Body of pancreas (tissue), 4 donors: Measurements from ENCODE around the gene IRF2BP1. TPM values are rescaled to one million over a fixed set of nuclear protein-coding genes. Genes with fewer than 3 reads are reported as not detected.

Experiments
- ATAC-seq: fragments of 150-250 bp; one replicate; pipeline ENCODE4 v1.9.1; 2016
- DNase-seq, 4 donors: peaks; one replicate each; pipeline ENCODE4 v3.0.0-alpha.2; 2019
- H3K27ac ChIP-seq, 4 donors: fragments of 200-600 bp; sonication (generic); 1 replicate in 3 of 4; 2 replicates in 1 of 4; pipeline versions ENCODE4 v1.5.1 to v1.6.1; 2016 to 2019; ENCODE audit warnings: mild to moderate bottlenecking in 1 of 4, mixed read lengths in 1 of 4, moderate library complexity in 1 of 4
- H3K27me3 ChIP-seq, 2 donors: fragments of 200-600 bp; sonication (generic); one replicate each; pipeline ENCODE4 v1.6.0; 2016; ENCODE audit warnings: mild to moderate bottlenecking in 1 of 2
- H3K36me3 ChIP-seq, 2 donors: fragments of 200-600 bp; sonication (generic); replicated peaks in 1 of 2; 2 replicates each; pipeline ENCODE4 v1.5.1; 2016; ENCODE audit warnings: low read depth in 2 of 2; ENCODE audit not compliant: insufficient read depth in 1 of 2
- H3K4me1 ChIP-seq: fragments of 200-600 bp; sonication (generic); one replicate; pipeline ENCODE4 v1.6.0; 2016
- H3K4me3 ChIP-seq, 2 donors: fragments of 200-600 bp; sonication (generic); 1 replicate in 1 of 2; 2 replicates in 1 of 2; pipeline ENCODE4 v1.5.1; 2016 to 2019
- H3K9me3 ChIP-seq, 3 donors: fragments of 200-600 bp; sonication (generic); 1 replicate in 2 of 3; 2 replicates in 1 of 3; pipeline ENCODE4 v1.5.1; 2016
- POLR2A ChIP-seq, 3 donors: fragments of 450-650 bp; IDR thresholded peaks; one replicate each; pipeline ENCODE4 v1.6.1; 2016; ENCODE audit warnings: antibody characterized with exemption in 3 of 3, mild to moderate bottlenecking in 2 of 3
- WGBS, 2 donors: methylation state at CpG; one replicate each; pipeline ENCODE4 v1.1.5; 2017; 5-methylcytosine and 5-hydroxymethylcytosine counted together
- intact Hi-C: fragments of 100-400 bp; cut with DNase I; formaldehyde crosslinking; loops from one replicate; pipeline ENCODE4 v1.15.1; 2023
- total RNA-seq, 2 donors: library from RNA; depleted of rRNA; stranded (reverse); fragments of >200 nt; gene quantifications; one replicate each; pipeline ENCODE4 v1.1.0, GENCODE V29; 2016
- TF ChIP-seq, protein P1 (sequence below), 7 experiments: fragments of 450-650 bp in 4 of 7; fragments of 200-600 bp in 3 of 7; sonication (generic) in 3 of 7; IDR thresholded peaks; one replicate each; pipeline ENCODE4 v1.5.1; 2016 to 2019; ENCODE audit warnings: antibody characterized with exemption in 7 of 7

The IRF2BP1 gene
- total RNA-seq, 2 donors from 2014 or later = 24.1 to 25.1 TPM

DNA sequence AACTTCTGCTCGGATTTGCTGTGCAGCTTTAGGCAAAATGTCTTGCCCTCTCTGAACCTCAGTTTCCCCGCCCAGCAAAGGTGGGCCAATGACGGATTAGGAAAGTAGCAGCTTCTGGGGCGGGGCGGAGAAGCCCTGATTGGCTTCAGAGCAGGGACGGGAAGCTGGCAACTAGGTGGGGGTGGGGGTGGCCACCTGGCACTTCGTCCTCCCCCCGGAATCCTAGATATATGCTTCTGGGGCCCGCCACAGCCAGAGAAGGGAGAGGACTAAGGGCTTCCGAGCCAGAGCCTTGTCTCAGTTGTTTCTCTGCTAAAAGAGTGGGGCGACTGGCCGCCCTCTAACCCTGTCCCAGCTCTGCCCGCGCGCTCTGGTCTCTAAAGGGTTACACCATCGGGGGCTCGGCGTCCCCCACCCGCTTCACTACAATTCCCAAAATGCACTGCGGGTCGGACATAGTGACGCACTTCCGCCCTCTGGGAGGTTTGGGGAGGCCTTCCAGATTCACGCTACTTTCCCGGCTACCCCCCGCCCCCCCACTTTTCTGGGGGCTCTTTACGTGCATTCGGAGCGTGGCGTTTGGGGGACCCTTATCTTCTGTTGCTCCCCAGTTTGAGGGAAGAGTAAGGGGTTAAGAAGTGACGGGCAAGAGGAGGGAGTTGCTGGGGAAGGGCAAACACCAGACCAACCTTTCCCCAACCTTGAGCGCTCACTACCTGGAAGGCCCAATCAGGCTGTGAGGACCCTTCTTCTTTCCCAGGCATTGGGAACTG lies 672 bp upstream of the IRF2BP1 start:
- WGBS, 2 donors = 1% methylated on average over 17 to 32 of the region's 32 CpGs
- DNase-seq (peak; percentile 91 to 94 (median 92)), ATAC-seq (peak; percentile 57)
- Histone ChIP-seq H3K4me1 (peaks cover 42% of the 10 kb centered on the region), H3K36me3 (no peaks in the 10 kb centered on the region), H3K4me3 (peak overlapping the region; percentile 2 to 49), H3K27me3 (no peaks in the 10 kb centered on the region), H3K27ac (peak overlapping the region; percentile 83 to 96 (median 90)), H3K9me3 (no peaks in the 10 kb centered on the region)
- TF ChIP-seq POLR2A (IDR thresholded peaks at IDR 0.05) = peak; percentile 28 to 81 (median 58)
- TF ChIP-seq, protein P1, sequence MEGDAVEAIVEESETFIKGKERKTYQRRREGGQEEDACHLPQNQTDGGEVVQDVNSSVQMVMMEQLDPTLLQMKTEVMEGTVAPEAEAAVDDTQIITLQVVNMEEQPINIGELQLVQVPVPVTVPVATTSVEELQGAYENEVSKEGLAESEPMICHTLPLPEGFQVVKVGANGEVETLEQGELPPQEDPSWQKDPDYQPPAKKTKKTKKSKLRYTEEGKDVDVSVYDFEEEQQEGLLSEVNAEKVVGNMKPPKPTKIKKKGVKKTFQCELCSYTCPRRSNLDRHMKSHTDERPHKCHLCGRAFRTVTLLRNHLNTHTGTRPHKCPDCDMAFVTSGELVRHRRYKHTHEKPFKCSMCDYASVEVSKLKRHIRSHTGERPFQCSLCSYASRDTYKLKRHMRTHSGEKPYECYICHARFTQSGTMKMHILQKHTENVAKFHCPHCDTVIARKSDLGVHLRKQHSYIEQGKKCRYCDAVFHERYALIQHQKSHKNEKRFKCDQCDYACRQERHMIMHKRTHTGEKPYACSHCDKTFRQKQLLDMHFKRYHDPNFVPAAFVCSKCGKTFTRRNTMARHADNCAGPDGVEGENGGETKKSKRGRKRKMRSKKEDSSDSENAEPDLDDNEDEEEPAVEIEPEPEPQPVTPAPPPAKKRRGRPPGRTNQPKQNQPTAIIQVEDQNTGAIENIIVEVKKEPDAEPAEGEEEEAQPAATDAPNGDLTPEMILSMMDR (IDR thresholded peaks at IDR 0.05) = no peak
- intact Hi-C loops = no loop called here

DNA sequence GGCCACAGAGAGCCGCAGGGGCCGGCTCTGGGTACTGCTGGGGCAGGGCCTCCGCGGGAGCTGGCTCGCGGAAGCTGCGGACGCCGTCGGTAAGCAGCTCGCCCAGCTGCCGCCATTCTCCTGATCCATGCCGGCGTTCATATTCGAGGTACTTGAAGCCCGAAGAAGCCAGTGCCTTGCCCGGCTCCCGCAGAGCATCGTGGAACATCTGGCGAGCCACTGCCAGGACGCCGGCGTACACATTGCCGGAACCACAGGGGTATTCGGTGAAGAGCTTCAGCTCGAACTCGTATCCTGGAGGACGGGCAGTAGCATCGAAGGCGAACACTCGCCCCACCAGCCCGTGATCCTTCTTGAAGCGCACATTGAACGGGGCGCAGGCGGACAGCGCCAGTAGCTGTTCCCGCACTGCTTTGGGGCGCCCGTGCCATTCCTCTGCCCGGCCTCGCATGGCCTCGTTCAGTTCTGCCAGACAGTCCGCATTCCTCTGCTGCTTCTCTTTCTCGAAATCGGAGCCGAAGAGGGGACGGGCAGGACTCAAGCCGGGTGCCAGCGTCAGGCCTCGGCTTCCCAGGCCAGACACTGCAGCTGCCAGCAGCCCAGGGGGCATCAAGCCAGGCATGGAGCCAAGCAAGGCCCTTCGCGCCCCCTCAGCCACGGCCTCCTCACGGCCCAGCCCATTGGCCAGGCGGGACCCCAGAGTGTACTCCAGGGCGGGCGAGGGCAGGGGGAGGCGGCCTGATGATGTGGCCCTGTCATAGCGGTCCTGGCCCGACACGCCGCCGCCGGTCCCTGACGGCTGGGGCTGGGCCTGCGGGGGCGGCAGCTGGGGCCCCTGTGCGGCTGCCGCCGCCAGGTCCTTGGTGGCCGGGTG lies 1.0 kb downstream of the IRF2BP1 start:
- DNase-seq = peak in 2 of 4 donors; percentile 34 to 40
- peaks cover 59% of the 10 kb centered on the region for H3K4me1 ChIP-seq
- TF ChIP-seq, protein P1 (IDR thresholded peaks at IDR 0.05) = no peak
- TF ChIP-seq POLR2A (IDR thresholded peaks at IDR 0.05) = no peak
- 28 to 52% methylated on average over 9 to 69 of the region's 72 CpGs for WGBS, 2 donors
- H3K9me3 ChIP-seq = no peaks in the 10 kb centered on the region
- H3K4me3 ChIP-seq = peak overlapping the region; percentile 7 to 49
- no peaks in the 10 kb centered on the region for H3K27me3 ChIP-seq
- no peaks in the 10 kb centered on the region for H3K36me3 ChIP-seq
- peak overlapping the region; percentile 83 to 96 (median 90) for H3K27ac ChIP-seq
- intact Hi-C loops = no loop called here
- ATAC-seq = no peak

DNA sequence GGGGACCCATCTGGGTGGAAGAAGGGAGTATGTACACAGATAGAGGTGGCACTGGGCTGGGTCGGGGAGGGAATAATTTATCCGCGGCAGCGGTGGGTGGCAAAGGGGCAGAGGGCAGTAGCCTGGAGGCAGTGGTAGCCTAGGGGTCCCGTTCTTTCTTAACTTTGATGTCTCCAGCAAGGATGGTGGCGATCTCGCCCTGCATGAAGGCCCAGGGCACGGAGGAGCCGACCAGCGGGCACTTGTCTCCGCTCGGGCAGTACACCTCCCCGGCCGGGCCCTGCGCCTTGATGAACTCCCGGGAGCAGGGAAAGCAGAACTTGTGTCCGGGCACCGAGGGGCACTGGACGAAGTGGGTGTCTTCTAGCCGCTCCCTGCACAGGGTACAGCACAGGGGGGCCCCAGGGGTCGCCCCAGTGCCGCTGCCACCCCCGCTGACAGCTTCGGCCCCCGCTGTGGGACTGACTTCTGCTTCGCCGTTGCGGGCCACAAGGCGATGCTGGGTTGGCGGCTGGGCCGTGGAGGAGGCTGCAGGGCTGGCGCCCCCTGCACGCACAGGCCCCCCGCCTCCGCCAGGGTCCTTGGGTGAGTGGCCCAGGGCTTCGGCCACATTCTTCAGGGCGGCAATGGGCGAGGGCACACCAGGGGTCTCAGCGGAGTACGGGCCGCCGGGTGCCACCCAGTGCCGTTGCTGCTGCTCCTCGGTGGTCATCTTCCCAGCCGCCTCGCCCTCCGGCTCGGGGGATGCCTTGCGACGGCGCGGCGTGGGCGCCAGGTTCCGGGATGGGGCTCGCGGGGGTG lies 1.9 kb downstream of the IRF2BP1 start:
- Histone ChIP-seq H3K36me3 (no peaks in the 10 kb centered on the region), H3K4me3 (no peak overlapping the region), H3K27me3 (no peaks in the 10 kb centered on the region), H3K27ac (peak overlapping the region; percentile 83 to 96 (median 90)), H3K9me3 (no peaks in the 10 kb centered on the region), H3K4me1 (peaks cover 68% of the 10 kb centered on the region)
- peak in 3 of 4 donors; percentile 38 to 44 (median 44) for DNase-seq
- intact Hi-C loops = no loop called here
- TF ChIP-seq POLR2A (IDR thresholded peaks at IDR 0.05) = no peak
- TF ChIP-seq, protein P1 (IDR thresholded peaks at IDR 0.05) = no peak
- ATAC-seq = no peak
- 41 to 73% methylated on average over 3 to 52 of the region's 57 CpGs for WGBS, 2 donors

DNA sequence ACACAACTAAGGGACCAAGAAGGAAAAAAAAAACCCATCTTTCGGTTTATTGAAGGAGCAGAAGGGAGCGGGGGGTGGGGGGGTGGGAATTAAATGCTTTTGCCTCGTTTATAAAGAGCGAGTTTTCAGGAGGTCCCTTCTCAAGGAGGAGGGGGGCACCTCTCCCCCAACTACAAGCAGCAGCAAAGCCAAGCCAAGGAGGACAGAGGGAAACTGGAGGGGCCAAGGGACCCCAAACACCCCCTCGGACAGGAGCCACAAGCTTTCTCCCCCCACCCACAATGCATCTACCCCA lies 2.4 kb downstream of the IRF2BP1 start:
- Histone ChIP-seq H3K4me1 (peaks cover 73% of the 10 kb centered on the region), H3K27me3 (no peaks in the 10 kb centered on the region), H3K27ac (peak overlapping the region; percentile 83 to 96 (median 90)), H3K4me3 (no peak overlapping the region), H3K9me3 (no peaks in the 10 kb centered on the region), H3K36me3 (no peaks in the 10 kb centered on the region)
- 7 to 16% methylated on average over 5 of the region's 5 CpGs for WGBS, 2 donors
- TF ChIP-seq, protein P1 (IDR thresholded peaks at IDR 0.05) = no peak
- TF ChIP-seq POLR2A (IDR thresholded peaks at IDR 0.05) = no peak
- DNase-seq = no peak
- no peak for ATAC-seq
- intact Hi-C loops = no loop called here
